Stimulated activated CD8-positive, alpha-beta memory T cell treated with anti-CD3 and anti-CD28 coated beads, Interleukin-4, amount 100 ng/mL, for 48 hours (primary cell): ENCODE measurements around the gene ZBTB45.
"Not testable (repeated sequence)": the region's sequence is repeated elsewhere in the genome, so short reads cannot be mapped to it uniquely, and the experiment has no call there.

Experiments
- DNase-seq: peaks from one replicate; pipeline ENCODE4 v3.0.0-alpha.2; 2020

The ZBTB45 gene

DNA sequence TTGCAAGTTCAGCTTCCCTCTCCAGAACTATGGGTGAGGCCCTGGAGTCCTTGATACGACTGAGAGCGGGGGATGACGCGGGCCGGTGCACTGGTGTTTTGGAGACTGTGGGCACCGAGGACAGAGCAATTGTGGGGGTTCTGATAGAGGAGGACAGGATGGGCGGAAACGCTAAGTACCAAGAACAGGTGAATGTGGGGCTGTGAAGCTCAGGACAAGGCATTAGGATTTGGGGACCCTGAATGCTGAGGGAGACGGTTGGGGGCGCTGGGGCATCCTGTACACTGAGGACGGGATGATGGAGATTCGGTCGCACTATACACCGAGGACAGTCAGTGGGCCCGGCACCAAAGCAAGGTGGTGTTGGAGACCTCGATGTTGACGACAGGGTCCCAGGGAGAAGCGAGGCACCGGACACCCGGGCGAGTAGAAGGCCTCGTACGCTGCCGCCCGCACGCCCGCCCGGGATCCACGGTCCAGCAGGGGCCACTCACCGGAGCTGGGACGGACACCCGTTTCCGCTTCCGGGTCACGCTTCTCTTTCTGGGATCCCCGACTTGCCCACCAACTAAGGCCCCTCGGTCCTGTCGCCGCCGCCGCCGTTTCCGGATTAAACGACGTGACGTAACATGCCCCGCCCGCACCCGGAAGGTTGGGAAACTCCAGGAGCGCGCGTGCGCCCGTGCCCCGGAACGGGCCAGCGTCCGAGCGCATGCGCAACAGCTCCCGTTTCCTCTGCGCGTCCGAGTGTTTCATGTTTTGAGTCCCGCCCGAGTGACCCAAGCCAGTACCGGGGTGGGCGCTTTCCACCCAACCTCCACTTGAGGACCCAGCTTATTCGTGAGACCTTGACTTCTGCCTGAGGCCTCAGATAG is 35.1 kb upstream of the ZBTB45 start, which contains the start of gene CHMP2A:
TSS of gene CHMP2A (minus strand) at position 612 of the 875 bp plus-strand sequence. CDS start 893 bp downstream, outside the sequence.
- peak; percentile 100 for DNase-seq

DNA sequence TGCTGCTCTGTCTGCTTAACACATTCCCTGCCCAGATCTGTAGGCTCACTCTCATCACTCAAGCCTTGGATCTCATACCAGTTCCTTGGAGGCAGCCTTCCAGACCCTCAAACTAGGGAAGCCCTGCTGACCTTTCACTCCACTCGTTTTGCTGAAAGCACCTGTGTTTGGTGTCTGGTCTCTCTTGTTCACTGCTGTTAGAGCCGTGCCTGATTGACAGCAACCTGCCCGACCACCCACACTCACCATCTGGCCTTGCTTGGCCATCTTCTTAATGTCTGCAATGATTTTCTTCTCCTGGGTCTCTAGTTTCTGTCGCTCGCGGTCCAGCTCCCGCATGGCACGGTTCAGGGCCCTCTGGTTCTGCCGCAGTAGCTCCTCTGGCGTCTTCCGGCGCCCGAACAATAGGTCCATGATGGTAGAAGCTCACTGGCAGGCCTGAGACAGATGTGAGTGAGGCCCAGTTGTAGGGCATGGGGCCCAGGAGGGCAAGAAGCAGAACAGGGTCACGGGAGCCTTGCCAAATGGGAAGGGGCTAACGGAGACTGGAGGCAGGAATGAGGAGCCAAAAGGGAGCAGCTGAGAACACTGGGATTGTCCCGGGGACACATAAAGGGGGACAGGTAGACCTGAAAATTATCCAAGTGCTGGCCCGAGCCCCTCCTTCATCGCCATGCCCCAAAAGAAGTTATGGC is 34.3 kb upstream of the ZBTB45 start:
- no peak for DNase-seq

DNA sequence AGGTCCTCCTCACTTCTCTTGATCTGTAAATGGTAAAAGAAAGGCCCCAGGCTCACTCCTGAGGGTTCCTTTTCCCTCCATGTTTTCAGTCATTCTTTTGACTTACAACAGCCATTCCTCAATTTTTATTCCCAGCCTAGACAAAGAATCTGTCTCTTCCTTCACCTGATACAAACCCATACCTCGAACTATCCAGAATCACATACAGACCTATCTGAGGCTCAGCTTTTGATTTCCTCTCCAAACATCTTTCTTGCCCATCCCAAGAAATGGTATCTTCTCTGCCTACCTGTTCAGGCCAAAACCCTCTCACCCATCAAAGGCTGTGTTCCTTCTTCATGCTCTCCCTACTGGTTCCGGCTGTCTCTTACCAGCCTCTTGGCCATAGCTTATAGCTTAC is 33.0 kb upstream of the ZBTB45 start:
- DNase-seq, result no peak

DNA sequence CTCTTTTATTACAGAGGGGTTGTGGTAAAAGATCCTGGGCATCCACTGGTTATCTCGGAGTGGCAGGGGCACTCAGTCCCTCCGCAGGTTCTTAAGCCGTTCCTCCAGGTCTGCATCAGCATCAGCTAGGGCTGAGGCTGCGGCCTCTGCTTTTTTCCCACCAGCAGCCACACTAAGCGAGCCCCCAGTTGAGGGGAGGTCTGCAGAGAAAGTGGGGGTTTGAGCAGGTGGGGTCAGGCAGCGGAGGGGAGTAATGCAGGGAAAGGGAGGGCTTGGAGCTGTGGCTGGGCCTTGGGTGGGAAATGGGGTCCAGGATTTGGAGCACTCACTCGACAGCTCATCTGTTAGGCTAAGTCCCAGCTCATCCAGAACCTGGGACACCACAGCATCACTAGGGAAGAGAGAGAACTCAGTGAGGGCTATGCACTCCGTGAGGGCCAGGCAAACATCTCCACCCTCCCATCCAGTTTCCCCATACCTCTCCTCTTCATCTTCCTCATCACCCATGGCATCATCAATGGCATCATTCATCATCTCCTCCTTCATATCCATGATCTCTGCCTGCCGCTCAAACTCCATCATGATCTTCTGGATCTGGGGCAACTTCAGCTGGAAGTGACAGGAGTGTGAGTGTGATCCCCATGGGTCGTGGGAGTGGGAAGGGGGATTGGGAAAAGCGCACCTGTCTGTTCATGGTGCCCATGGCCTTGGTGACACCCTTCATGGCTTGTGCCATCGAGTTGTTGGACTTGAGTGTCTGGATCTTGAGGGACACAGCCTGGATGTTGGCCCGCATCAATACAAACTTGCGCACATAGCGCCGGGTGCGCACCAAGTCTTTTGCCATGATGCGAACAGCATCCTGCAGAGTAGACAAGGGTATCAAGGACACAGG is 32.2 kb upstream of the ZBTB45 start:
- peak; percentile 32 for DNase-seq

DNA sequence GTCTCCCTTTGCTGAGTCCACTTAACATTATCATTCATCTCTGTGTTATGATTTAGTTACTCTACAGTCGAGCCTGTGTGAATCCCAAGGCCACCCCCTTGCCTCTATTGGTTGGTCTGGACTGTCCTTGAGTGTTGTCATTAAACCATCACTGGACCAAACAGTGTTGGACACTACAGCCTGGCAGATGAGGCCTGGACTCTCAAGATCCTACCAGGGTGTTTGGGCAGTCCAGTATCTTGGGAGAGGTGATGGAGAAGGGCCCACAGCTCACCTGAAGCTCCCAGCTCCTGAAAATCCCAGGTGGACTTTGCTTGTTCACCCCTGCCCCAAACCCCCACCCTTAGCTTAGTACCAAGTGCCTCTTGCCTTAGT is 31.5 kb upstream of the ZBTB45 start:
- no peak for DNase-seq

DNA sequence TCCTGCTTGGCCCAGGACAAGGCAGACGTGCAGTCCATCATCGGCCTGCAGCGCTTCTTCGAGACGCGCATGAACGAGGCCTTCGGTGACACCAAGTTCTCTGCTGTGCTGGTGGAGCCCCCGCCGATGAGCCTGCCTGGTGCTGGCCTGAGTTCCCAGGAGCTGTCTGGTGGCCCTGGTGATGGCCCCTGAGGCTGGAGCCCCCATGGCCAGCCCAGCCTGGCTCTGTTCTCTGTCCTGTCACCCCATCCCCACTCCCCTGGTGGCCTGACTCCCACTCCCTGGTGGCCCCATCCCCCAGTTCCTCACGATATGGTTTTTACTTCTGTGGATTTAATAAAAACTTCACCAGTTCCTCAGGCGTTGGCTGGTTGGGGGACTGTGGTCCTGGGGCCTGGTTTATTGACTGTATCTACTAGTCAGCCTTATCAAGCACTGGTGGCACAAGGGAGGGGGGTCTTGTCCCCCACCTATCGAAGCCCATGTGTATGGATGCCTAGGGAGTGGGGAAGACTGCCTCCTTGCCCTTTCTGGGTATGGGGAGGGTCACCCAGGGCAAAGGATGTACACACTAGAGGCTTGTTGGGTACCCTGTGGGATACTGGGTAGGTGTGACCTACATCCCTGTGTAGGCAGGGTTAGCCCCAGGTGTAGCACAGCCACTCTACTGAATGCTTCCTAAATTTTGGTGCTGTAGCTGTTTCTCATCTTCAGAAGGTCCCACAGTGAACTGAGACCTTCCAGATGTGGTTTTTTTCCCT is 30.9 kb upstream of the ZBTB45 start:
- peak; percentile 28 for DNase-seq

DNA sequence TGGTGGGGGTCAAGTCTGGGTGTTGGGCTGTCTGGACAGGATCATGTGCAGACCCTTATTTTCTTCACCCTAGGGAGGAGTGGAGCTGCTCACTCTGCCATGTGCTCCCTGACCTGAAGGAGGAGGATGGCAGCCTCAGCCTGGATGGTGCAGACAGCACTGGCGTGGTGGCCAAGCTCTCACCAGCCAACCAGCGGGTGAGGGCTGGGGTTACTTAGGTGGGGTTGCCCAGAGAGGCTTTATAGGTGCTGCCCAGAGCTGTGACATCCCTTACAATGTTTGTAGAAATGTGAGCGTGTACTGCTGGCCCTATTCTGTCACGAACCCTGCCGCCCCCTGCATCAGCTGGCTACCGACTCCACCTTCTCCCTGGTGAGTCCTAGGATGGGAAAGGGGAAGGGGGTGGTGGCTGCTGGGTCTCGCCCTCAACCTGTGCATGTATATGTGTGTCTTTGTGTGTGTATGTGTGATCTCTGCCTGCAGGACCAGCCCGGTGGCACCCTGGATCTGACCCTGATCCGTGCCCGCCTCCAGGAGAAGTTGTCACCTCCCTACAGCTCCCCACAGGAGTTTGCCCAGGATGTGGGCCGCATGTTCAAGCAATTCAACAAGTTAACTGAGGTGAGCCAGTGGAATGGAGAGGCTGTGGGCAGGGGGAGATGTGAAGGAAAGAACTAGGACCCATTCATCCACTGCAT is 30.2 kb upstream of the ZBTB45 start:
- DNase-seq, result peak; percentile 24

DNA sequence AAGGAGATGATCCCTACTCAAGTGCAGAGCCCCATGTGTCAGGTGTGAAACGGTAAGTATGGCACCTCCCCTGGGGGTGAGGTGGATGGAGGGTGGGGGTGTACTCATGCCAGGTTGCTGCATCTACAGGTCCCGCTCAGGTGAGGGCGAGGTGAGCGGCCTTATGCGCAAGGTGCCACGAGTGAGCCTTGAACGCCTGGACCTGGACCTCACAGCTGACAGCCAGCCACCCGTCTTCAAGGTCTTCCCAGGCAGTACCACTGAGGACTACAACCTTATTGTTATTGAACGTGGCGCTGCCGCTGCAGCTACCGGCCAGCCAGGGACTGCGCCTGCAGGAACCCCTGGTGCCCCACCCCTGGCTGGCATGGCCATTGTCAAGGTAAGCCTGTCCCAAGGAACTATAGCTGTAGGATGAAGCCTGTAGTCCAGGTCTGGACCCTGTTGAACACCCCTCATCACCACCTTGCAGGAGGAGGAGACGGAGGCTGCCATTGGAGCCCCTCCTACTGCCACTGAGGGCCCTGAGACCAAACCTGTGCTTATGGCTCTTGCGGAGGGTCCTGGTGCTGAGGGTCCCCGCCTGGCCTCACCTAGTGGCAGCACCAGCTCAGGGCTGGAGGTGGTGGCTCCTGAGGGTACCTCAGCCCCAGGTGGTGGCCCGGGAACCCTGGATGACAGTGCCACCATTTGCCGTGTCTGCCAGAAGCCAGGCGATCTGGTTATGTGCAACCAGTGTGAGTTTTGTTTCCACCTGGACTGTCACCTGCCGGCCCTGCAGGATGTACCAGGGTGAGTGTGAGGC is 29.5 kb upstream of the ZBTB45 start:
- DNase-seq, result peak; percentile 23

DNA sequence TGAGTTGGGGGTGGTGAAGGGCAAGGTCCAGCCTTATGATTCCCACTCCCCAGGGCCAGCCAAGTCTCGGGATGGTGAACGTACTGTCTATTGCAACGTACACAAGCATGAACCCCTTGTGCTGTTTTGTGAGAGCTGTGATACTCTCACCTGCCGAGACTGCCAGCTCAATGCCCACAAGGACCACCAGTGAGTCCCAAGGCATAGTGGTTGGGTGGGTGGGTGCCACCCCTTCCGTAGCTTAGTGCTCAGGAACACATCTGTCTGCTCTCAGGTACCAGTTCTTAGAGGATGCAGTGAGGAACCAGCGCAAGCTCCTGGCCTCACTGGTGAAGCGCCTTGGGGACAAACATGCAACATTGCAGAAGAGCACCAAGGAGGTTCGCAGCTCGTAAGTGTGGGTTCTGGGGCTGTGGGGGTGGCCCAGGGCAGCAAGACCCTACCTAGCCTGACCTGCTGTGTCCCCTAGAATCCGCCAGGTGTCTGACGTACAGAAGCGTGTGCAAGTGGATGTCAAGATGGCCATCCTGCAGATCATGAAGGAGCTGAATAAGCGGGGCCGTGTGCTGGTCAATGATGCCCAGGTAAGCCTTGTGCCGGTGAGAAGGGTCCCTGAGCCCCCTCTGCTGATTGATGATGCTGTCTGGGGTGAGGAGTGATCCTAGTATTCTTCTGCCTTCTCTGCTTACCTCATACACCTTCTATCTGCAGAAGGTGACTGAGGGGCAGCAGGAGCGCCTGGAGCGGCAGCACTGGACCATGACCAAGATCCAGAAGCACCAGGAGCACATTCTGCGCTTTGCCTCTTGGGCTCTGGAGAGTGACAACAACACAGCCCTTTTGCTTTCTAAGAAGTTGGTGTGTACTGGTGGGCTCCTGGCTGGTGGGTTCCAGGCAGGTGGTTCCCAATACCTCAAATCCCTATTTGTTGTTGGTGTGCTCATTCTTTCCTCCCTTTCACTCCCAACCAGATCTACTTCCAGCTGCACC is 28.0 kb upstream of the ZBTB45 start:
- peak; percentile 22 for DNase-seq

DNA sequence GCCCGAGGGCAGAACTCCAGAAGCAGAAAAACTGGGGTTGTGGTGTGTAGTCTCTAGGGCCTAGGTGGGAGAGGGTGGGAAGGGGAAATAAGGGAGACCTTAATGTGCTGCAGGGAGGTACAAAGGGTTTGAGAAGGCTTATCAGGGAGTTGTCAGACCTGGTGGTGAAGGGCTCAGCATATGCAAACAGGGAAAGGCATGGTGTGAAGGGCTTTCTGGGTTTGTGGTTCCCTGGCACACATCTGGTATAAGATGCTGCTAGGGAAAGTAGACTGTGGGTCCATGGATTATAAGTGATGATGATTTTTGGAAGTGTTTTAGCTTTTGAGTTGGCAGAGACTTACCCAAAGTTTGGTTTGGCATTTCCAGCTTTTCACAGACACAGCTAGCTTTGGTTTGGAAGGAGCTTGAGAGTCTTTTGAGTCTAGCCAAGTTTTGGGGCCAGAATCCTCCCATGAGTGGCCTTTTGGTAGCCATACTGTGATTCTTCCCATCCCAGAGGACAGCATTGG is 26.5 kb upstream of the ZBTB45 start:
- no peak for DNase-seq

DNA sequence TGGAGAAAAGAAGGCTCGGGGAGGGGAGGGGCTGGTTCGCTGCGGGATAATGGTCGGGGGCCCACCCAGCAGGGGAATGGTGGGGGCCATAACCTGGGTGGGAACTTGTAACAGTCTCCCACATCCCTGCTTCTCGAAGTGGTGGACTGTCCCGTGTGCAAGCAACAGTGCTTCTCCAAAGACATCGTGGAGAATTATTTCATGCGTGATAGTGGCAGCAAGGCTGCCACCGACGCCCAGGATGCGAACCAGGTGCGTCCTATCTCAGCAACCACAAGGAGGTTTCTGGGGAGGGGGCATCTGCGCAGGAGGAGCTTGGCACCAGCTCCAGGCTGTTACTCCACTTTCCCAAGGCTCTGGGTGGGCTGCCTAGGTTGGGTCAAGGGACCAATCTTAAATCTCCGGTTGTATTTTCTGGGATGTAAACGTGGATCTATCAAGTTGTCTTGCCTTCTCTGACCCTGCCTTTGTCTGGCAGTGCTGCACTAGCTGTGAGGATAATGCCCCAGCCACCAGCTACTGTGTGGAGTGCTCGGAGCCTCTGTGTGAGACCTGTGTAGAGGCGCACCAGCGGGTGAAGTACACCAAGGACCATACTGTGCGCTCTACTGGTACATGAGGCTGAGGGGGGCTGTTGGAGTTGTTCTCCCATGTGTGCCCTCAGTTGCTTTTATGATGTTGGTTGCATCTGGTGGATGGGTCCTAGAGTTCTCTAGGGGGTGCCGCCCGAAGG is 25.8 kb upstream of the ZBTB45 start:
- DNase-seq, result peak; percentile 33

DNA sequence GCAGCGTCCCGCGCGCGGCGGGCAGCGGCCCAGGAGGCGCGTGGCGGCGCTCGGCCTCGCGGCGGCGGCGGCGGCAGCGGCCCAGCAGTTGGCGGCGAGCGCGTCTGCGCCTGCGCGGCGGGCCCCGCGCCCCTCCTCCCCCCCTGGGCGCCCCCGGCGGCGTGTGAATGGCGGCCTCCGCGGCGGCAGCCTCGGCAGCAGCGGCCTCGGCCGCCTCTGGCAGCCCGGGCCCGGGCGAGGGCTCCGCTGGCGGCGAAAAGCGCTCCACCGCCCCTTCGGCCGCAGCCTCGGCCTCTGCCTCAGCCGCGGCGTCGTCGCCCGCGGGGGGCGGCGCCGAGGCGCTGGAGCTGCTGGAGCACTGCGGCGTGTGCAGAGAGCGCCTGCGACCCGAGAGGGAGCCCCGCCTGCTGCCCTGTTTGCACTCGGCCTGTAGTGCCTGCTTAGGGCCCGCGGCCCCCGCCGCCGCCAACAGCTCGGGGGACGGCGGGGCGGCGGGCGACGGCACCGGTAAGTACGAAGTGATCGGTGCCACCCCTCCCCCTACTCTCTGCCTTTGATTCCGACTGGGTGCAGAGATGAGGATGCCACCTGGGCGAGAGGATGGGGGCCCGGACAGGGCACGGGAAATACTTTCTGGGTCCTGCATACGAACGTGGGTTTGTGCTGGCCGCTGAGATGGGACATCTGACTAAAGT is 25.1 kb upstream of the ZBTB45 start:
- DNase-seq, result no peak

DNA sequence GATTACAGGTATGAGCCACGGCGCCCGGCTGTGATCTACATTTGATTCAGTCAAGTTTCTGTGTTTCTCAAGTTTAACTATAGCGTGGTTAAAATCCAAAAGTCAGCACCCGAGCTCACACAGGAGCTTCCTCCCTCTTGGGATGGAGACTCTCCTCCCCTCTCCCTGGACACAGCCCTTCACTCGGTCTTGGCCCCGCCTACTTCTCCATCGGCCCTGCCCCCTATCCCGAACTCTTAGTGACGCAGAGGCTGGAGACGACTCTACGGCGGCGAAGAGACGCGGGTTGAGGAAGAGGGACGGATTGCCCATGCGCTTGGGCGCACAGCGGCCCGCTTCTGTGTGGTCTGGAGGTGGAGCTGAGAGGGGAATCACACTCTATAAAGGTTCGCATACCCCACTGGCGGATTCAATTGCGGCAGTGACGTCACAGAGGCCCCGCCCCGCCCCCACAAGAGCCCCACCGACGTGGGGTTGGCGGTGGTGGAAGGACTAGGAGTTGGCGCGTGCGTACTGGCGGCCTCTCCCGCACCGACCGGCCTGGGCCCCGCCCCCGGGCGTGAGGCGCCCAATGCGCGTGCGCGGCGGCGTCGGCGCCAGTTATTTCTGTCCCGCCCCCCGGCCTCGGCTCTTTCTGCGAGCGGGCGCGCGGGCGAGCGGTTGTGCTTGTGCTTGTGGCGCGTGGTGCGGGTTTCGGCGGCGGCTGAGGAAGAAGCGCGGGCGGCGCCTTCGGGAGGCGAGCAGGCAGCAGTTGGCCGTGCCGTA is 24.4 kb upstream of the ZBTB45 start, which contains the start of gene TRIM28:
TSS of gene TRIM28 (plus strand) at position 239 of the 765 bp plus-strand sequence. CDS start 694 bp downstream, outside the sequence.
- peak; percentile 100 for DNase-seq

DNA sequence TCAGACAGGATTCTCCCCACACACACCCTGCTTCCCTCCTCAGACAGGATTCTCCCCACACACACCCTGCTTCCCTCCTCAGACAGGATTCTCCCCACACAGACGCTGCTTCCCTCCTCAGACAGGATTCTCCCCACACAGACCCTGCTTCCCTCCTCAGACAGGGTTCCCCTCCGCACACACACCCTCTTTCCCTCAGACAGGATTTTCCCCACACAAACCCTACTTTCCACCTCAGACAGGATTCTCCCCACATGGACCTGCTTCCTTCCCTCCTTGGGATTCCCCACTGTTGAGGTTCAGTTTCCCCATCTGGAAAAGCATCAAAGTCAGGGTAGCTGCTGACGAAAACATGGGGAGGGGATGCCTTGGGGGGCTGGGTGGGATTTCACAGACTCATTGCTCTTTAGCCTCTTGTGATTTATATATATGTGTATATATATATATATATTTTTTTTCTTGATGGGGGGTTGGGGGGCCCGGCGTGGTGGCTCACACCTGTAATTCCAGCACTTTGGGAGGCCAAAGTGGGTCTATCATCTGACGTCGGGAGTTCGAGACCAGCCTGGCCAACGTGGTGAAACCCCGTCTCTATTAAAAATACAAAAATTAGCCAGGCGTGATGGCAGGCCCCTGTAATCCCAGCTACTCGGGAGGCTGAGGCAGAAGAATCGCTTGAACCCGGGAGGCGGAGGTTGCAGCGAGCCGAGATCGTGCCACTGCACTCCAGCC is 23.2 kb upstream of the ZBTB45 start:
- DNase-seq, result not testable (repeated sequence)

DNA sequence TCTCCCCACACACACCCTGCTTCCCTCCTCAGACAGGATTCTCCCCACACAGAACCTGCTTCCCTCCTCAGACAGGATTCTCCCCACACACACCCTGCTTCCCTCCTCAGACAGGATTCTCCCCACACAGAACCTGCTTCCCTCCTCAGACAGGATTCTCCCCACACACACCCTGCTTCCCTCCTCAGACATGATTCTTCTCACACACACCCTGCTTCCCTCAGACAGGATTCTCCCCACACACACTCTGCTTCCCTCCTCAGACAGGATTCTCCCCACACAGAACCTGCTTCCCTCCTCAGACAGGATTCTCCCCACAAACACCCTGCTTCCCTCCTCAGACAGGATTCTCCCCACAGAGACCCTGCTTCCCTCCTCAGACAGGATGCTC is 19.6 kb upstream of the ZBTB45 start:
- not testable (repeated sequence) for DNase-seq
